ENCODE results near the gene CYP24A1. TPM values are rescaled to one million over a fixed set of nuclear protein-coding genes. Genes with fewer than 3 reads are reported as not detected.
A peak's percentile ranks its signal among the peaks of the same experiment; 100 is the strongest.

The CYP24A1 gene
- polyA plus RNA-seq, 1 donor (not counting 4 experiments of a cell fraction or from before 2014, with no cell fraction given), result 18.2 TPM

- Histone ChIP-seq H3K36me3 (ENCODE audit: control insufficient read depth in 2 of 2, extremely low read depth in 1 of 2, insufficient read depth in 2 of 2, low read length in 2 of 2) (no peaks in the 10 kb centered on the region), H3K9me1 (ENCODE audit: control insufficient read depth, extremely low read depth, insufficient read depth, low read length) (no peaks in the 10 kb centered on the region), H3K27me3 (ENCODE audit: control insufficient read depth, extremely low read depth, insufficient read depth, low read length) (no peaks in the 10 kb centered on the region), H3K9me3 (ENCODE audit: control insufficient read depth, low read depth, low read length) (no peaks in the 10 kb centered on the region), H2AFZ (ENCODE audit: control insufficient read depth, low read length) (peak overlapping the region; percentile 58), H3K9ac (ENCODE audit: control insufficient read depth, extremely low read depth, insufficient read depth, low read length) (no peak overlapping the region), H3K27ac (ENCODE audit: control insufficient read depth, insufficient read depth, low read length) (no peak overlapping the region), H3K4me3 (ENCODE audit: control insufficient read depth in 2 of 3, extremely low read depth in 1 of 3, insufficient read depth in 2 of 3, low read depth in 1 of 3, low read length in 3 of 3) (no peak overlapping the region), H4K20me1 (ENCODE audit: control insufficient read depth, extremely low read depth, insufficient read depth, low read length) (no peaks in the 10 kb centered on the region), H3K4me2 (ENCODE audit: control insufficient read depth, extremely low read depth, insufficient read depth, low read depth, low read length) (no peak overlapping the region), H3K4me1 (ENCODE audit: control insufficient read depth, extremely low read depth, insufficient read depth, low read length) (peaks cover 43% of the 10 kb centered on the region), H3K79me2 (ENCODE audit: control insufficient read depth, insufficient read depth, low read length) (no peaks in the 10 kb centered on the region)
- dilution Hi-C loops (cut with MboI; ENCODE audit: extremely low pct_ligation_motif_present, low sequenced_read_pairs), result no loop called here
- no peak for TF ChIP-seq EZH2 (IDR thresholded peaks at IDR 0.05; ENCODE audit: low read length)
- no peak for TF ChIP-seq CTCF (optimal IDR thresholded peaks at IDR 0.05 in 1 of 3, IDR thresholded peaks at IDR 0.05 in 1 of 3, conservative IDR thresholded peaks at IDR 0.05 in 1 of 3; ENCODE audit: extremely low read depth in 1 of 3, insufficient read depth in 2 of 3, low read length in 3 of 3)
- FAIRE-seq (no peak), DNase-seq (ENCODE audit: low read depth, low spot score) (no peak)
Measured at GRCh38 chr20:54193817-54194216, 20.0 kb upstream of the CYP24A1 start.

GRCh38 chr20:54190217-54190616 lies 16.4 kb upstream of the CYP24A1 start:
- H3K9ac ChIP-seq (ENCODE audit: control insufficient read depth, extremely low read depth, insufficient read depth, low read length), result no peak overlapping the region
- H4K20me1 ChIP-seq (ENCODE audit: control insufficient read depth, extremely low read depth, insufficient read depth, low read length), result no peaks in the 10 kb centered on the region
- no peaks in the 10 kb centered on the region for H3K9me3 ChIP-seq (ENCODE audit: control insufficient read depth, low read depth, low read length)
- dilution Hi-C loops (cut with MboI; ENCODE audit: extremely low pct_ligation_motif_present, low sequenced_read_pairs), result no loop called here
- no peaks in the 10 kb centered on the region for H3K36me3 ChIP-seq (ENCODE audit: control insufficient read depth in 2 of 2, extremely low read depth in 1 of 2, insufficient read depth in 2 of 2, low read length in 2 of 2)
- H3K4me3 ChIP-seq (ENCODE audit: control insufficient read depth in 2 of 3, extremely low read depth in 1 of 3, insufficient read depth in 2 of 3, low read depth in 1 of 3, low read length in 3 of 3), result no peak overlapping the region
- peak overlapping the region; percentile 84 for H3K27ac ChIP-seq (ENCODE audit: control insufficient read depth, insufficient read depth, low read length)
- DNase-seq (ENCODE audit: low read depth, low spot score), result no peak
- no peaks in the 10 kb centered on the region for H3K9me1 ChIP-seq (ENCODE audit: control insufficient read depth, extremely low read depth, insufficient read depth, low read length)
- H3K4me2 ChIP-seq (ENCODE audit: control insufficient read depth, extremely low read depth, insufficient read depth, low read depth, low read length), result peak overlapping the region; percentile 15
- H3K79me2 ChIP-seq (ENCODE audit: control insufficient read depth, insufficient read depth, low read length), result no peaks in the 10 kb centered on the region
- H3K27me3 ChIP-seq (ENCODE audit: control insufficient read depth, extremely low read depth, insufficient read depth, low read length), result no peaks in the 10 kb centered on the region
- no peak overlapping the region for H2AFZ ChIP-seq (ENCODE audit: control insufficient read depth, low read length)
- peaks cover 34% of the 10 kb centered on the region for H3K4me1 ChIP-seq (ENCODE audit: control insufficient read depth, extremely low read depth, insufficient read depth, low read length)
- FAIRE-seq, result peak; percentile 76
- TF ChIP-seq CTCF (optimal IDR thresholded peaks at IDR 0.05 in 1 of 3, IDR thresholded peaks at IDR 0.05 in 1 of 3, conservative IDR thresholded peaks at IDR 0.05 in 1 of 3; ENCODE audit: extremely low read depth in 1 of 3, insufficient read depth in 2 of 3, low read length in 3 of 3), result no peak
- TF ChIP-seq EZH2 (IDR thresholded peaks at IDR 0.05; ENCODE audit: low read length), result no peak
